Uterus (tissue), 2 donors: ENCODE results near the gene NRXN3.

Experiments used
- POLR2A ChIP-seq, 2 donors: fragments of 450-650 bp; IDR thresholded peaks; one replicate each; pipeline ENCODE4 v1.6.1; 2016; ENCODE audit warnings: antibody characterized with exemption in 2 of 2, mild to moderate bottlenecking in 1 of 2, moderate library complexity in 1 of 2
- TF ChIP-seq, protein P1 (sequence below), 4 experiments: fragments of 200-600 bp in 2 of 4; fragments of 450-650 bp in 2 of 4; sonication (generic) in 2 of 4; IDR thresholded peaks; one replicate each; pipeline ENCODE4 v1.5.1; 2016 to 2019; ENCODE audit warnings: antibody characterized with exemption in 4 of 4, mild to moderate bottlenecking in 2 of 4, moderate library complexity in 1 of 4

DNA sequence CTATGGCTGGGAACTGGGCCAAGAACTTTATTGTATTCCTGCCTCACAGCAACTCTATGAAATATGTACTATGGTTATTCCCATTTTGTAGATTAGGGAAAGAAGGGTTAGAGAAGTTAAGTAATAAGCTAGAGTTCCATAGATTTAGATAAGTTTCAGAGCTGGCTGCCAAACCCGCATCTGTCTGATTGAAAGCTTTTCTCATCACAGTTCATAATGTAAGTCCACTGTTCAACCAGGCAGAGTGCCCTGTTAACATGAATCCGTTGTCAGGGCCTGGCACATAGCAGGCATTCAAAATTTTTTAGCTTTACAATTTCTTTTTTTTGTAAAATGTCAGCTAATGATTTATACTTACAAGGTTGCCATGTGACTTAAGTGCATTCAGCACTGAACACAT is 467.3 kb downstream of the NRXN3 start:
- TF ChIP-seq, protein P1, sequence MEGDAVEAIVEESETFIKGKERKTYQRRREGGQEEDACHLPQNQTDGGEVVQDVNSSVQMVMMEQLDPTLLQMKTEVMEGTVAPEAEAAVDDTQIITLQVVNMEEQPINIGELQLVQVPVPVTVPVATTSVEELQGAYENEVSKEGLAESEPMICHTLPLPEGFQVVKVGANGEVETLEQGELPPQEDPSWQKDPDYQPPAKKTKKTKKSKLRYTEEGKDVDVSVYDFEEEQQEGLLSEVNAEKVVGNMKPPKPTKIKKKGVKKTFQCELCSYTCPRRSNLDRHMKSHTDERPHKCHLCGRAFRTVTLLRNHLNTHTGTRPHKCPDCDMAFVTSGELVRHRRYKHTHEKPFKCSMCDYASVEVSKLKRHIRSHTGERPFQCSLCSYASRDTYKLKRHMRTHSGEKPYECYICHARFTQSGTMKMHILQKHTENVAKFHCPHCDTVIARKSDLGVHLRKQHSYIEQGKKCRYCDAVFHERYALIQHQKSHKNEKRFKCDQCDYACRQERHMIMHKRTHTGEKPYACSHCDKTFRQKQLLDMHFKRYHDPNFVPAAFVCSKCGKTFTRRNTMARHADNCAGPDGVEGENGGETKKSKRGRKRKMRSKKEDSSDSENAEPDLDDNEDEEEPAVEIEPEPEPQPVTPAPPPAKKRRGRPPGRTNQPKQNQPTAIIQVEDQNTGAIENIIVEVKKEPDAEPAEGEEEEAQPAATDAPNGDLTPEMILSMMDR (IDR thresholded peaks at IDR 0.05): no peak
- TF ChIP-seq POLR2A (IDR thresholded peaks at IDR 0.05): no peak
